ENCODE measurements around the gene SMIM36.

GRCh38 chr17:55435408-55435807 is 75.8 kb downstream of the SMIM36 start:
- no peak for TF ChIP-seq POLR2AphosphoS5 (IDR thresholded peaks at IDR 0.05; ENCODE audit: low read depth, low read length)
- TF ChIP-seq TAF1 (IDR thresholded peaks at IDR 0.05; ENCODE audit: borderline replicate concordance, insufficient read depth, low read length) = no peak
